ENCODE results near the gene KRT84.

The KRT84 gene

GRCh38 chr12:52385226-52385702, at the start of gene KRT84:
Gene KRT84, minus strand, starts transcription at chr12:52385652. Its CDS starts 67 bp downstream, at chr12:52385585.
- DNase-seq = no peak

- no peak for DNase-seq
Observed at GRCh38 chr12:52434760-52435530, 49.5 kb upstream of the KRT84 start.

DNA sequence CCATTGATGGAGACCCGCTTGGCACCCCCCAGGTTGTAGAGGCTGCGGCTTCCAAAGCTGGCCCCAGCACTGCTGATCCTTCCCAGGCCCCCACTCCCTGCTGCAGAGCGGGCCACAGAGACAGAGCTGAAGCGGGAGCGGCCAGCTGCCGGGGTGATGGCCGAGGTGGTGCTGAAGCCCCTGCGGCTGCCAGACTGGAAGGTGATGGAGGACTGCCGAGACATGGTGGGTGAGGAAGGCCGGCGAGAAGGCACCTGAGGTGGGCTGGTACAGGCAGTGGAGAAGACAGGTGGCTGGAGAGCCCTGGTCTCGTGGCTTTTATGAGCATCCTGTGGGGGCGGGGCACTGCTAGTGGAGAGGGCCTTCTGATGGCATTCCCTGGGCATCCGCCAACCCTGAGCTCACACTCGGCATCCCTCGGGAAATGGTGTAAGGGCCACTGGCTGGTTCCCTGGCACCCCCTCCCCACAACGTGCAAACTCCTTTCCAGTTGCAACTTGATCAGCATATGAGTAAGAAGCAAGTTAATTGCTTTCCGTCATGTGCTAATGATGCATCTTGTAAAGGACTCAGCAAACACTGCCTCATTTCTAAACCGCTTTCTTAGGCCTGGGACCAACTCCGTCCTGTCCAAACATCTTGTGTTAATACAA, 48.8 kb upstream of the KRT84 start, which contains the start of gene KRT75:
Gene KRT75, minus strand, starts transcription at position 291 of the 653 bp plus-strand sequence. Its CDS starts 67 bp downstream, at position 224.
- DNase-seq = no peak

- DNase-seq = no peak
Observed at GRCh38 chr12:52433501-52434080, 48.1 kb upstream of the KRT84 start.

DNA sequence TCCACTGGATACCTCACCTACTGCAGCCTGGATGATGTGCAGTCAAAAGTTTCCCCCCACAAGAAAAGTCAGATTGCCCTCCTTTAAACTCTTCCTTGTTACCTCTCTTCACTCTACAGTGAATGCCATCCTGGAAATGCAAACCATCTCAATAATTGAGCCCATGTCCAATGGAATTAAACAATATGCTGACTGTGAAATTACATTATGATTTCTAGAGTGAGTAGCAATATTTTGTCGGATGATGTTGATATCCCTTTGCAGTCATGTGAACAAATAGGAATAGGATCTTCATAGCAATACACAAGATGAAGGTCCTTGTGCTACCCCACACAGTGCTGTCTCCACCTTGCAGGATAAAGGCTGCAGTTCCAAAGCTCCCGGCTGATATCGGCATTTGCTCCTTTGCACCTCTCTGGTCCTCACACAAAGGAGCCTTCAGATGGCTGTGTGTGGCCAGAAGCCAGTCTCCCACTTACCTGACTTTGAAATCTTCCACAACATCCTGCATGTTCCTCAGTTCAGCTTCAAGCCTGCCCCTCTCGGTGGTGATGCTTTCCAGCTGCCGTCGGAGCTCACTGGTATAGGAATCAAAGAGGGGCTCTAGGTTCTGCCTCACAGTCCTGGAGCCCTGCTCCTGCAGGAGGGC, 47.2 kb upstream of the KRT84 start:
- no peak for DNase-seq

- DNase-seq = no peak
Observed at GRCh38 chr12:52428121-52428520, 42.7 kb upstream of the KRT84 start.

DNA sequence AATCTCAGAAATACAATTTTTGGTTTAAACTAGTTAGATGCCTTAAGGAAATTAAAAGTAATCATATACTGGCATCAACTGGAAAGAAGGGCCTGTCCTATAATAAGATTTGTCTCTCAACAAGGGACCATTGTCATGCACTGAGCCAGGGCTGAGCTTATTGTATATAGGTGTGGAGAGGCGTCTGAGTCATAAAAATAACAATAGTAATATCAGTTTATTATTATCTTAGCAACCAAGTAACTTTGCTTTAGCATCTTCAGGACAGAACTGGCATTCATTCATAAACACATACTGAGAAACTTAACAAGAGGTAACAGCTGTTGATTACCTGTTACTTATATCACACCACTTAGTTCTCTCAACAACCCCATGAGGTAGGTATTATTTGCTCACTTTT, 41.6 kb upstream of the KRT84 start:
- DNase-seq = no peak

GRCh38 chr12:52426034-52426433, 40.6 kb upstream of the KRT84 start:
- DNase-seq = no peak

GRCh38 chr12:52425466-52425865, 40.0 kb upstream of the KRT84 start:
- no peak for DNase-seq

- DNase-seq = no peak
Observed at GRCh38 chr12:52423661-52424500, 38.4 kb upstream of the KRT84 start.

DNA sequence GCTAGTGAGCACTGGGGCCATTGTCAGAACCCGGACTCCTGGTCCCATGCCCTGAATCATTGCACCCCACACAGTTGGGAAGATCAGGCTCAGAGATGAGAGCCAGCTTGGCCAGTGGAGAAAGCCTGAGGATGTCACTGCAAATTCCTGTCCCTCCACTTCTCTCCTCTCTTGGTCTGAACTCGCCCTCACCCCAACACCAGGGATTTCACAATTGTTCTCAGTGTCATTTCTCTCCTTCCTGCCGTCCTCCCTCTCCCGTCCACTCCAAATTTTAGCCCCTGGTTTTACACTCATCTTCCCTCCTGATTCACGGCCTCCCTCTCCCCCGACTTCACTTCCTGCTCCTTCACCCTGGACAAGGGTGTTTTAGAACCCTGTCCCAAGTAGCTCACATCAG, 37.6 kb upstream of the KRT84 start:
- no peak for DNase-seq

DNA sequence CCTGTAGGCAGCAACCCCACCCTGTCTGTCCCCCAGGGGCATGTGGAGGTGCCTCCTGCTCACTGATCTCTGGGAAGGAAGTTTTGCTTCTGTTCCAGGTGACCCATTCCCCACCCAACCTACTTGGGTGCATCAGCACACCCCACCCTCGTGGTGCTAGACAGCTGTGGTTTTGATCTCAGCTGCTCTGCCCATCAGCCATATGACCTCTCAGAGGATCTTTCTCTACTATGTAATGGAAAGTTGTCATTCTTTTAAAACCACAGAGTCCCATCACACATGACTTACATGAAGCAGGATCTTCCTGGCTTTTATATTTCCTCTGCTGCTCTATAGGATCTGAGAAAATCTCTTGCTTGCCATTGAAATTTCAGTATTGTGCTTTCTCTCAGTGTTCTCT, 34.2 kb upstream of the KRT84 start:
- DNase-seq = no peak

DNA sequence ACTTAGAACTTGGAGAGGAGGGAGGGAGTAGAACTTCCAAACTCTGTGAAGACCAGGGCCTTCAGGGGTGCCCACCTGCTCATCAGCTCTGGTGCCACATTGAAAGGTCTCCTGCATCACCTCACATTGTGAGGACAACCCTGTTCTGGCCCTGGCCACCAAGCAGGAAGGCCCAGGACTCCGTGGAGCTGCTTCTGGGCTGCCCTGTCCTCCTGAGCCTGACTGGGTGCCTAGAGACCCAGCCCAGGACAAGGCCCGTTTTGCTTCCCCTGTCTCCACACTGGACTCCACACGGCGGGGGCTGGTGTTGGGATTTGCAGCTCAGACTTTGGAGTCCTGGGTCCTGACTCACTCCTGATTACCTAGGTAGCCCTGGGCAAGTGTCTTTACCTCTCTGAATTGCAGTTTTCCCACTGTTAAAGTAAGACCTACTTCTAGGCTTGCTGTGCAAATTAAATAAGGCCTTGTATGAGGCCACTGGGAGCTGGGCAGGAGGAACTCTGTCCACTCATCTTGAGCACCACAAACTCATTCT, 33.2 kb upstream of the KRT84 start:
- DNase-seq = no peak

- DNase-seq = no peak
Observed at GRCh38 chr12:52417740-52418139, 32.3 kb upstream of the KRT84 start.

DNA sequence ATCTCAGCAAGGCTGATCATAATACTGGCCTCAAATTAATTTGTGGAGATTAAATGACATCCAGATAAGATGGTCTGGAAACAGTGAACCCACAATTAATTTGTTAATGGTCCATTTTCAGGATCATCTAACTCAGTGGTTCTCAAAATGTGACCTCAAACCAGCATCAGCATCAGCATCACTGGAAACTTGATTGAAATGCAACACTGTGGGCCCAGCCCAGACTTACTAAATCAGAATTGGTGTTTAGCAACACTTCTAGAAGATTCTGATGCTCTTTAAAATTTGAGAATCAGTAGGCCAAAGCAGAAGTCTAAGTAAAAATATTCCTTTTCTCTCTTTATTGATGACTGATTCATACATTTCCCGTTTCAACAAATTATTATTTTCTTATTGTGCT, 31.3 kb upstream of the KRT84 start:
- DNase-seq = no peak

- DNase-seq = no peak
Observed at GRCh38 chr12:52415870-52416750, 30.7 kb upstream of the KRT84 start.

DNA sequence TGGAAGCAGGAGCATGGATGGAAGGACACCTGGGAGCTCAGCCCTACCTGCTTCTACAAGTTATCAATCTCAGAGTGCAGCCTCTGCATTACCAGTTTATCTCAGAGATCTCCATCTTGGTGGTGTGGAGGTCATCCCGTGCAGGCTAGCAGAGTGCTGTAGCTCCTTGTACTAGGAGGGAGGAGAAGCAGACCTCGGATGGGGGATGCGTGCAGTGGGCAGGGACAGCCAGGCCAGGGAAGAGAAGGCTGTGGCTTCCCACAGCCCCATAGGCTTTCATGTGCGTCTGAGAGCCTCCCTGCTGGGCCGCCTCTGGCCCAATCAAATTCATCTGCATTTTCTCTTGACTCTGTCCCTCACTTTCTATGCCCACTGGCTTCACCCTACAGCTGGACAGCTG, 29.5 kb upstream of the KRT84 start:
- no peak for DNase-seq

DNA sequence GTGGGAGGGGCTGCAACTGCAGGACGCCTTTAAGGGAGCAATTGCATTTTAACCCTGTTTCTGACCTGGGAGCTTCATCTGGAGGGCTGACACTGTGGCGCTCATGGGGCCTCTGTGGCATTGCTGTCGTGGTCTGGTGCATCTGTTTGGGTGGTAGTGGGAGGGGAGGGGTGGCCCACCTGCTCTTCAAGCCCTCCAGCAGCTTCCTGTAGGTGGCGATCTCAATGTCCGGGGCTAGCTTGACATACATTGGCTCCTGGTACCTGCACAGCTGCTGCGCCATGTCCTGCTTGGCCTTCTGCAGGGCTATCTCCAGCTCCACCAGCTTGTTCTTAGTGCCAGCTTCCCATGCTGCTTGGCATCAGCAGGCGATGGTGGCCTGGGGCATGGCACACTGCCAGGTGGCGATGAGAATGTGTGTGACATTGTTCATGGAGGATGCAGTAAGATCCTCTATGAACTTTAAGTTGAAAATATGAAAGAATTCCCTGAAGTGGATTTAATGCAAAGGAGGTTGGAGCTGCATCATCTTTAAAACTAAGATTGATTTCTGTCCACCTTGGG, 28.4 kb upstream of the KRT84 start:
- DNase-seq = no peak

DNA sequence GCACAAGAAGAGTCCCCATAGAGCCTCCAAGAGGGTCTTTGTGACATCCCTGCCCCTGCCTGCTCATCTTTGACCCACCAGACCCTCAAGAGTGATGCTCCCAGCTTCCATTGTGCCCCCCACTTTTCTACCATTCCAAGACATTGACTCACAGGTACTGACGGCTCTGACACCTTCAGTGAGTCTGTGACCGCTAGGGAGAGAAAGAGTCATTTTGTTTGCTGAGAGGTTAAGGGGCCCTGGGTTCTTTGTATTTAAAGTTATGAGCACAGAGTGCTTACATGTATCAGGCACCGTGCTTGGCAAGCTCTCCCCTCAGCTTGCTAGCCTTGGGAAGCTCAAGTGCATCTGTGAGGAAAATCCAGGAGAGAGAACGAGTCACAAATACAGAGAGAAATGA, 27.8 kb upstream of the KRT84 start:
- DNase-seq = no peak

DNA sequence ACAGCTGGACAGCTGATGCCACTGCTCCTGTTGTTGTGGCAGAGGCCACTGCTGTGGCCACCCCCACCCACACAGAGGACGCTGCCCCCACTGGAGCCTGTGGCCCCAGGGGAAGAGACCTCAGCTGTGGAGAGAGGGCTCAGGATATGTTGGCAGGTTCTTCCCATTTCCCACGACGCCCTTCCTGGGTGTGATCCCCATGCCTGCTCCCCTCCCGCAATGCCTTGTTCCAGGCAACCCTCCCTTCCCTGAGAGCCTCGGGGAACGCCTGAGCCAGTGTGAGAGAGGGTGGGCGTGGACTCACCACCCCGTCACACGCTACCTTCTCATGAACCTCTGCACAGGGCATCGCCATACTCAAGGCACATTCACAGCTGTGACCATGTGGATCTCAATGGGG, 26.4 kb upstream of the KRT84 start:
- DNase-seq = no peak

All from activated T-cell treated with anti-CD3 and anti-CD28 coated beads, Interleukin-2, amount 50 U/mL, for 1 hour (primary cell).